ENCODE results near the gene ATPAF2. TPM values are rescaled to one million over a fixed set of nuclear protein-coding genes. Genes with fewer than 3 reads are reported as not detected.

Gene ATPAF2
- total and polyA plus RNA-seq, 9 donors, result 5.5 to 34.5 (median 15.5) TPM

- Histone ChIP-seq H3K9me3 (no peaks in the 10 kb centered on the region), H3K36me3 (no peaks in the 10 kb centered on the region), H3K27ac (no peak overlapping the region), H3K27me3 (no peaks in the 10 kb centered on the region), H3K4me3 (no peak overlapping the region), H3K4me1 (ENCODE audit: insufficient read depth) (no peaks in the 10 kb centered on the region)
- intact Hi-C loops (cut with DNase I), result loop anchor here in 1 of 4 donors (10.0 kb wide), 1 partner anchor 144 kb away; no protein-coding TSS in a partner anchor
- no peak for DNase-seq
- WGBS, 3 donors, result 89 to 90% (median 89%) methylated on average over 8 of the region's 8 CpGs
- TF ChIP-seq, protein P1, sequence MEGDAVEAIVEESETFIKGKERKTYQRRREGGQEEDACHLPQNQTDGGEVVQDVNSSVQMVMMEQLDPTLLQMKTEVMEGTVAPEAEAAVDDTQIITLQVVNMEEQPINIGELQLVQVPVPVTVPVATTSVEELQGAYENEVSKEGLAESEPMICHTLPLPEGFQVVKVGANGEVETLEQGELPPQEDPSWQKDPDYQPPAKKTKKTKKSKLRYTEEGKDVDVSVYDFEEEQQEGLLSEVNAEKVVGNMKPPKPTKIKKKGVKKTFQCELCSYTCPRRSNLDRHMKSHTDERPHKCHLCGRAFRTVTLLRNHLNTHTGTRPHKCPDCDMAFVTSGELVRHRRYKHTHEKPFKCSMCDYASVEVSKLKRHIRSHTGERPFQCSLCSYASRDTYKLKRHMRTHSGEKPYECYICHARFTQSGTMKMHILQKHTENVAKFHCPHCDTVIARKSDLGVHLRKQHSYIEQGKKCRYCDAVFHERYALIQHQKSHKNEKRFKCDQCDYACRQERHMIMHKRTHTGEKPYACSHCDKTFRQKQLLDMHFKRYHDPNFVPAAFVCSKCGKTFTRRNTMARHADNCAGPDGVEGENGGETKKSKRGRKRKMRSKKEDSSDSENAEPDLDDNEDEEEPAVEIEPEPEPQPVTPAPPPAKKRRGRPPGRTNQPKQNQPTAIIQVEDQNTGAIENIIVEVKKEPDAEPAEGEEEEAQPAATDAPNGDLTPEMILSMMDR (IDR thresholded peaks at IDR 0.05), result no peak
- TF ChIP-seq EP300 (IDR thresholded peaks at IDR 0.05) (no peak), POLR2A (IDR thresholded peaks at IDR 0.05) (no peak)
Observed at GRCh38 chr17:18028952-18029540, 9.9 kb downstream of the ATPAF2 start.

GRCh38 chr17:18028114-18028951 lies 10.6 kb downstream of the ATPAF2 start:
- intact Hi-C loops (cut with DNase I), result loop anchor here in 1 of 4 donors (10.0 kb wide), 1 partner anchor 144 kb away; no protein-coding TSS in a partner anchor
- no peak overlapping the region for H3K4me3 ChIP-seq

GRCh38 chr17:18027280-18027679 lies 11.7 kb downstream of the ATPAF2 start:
- H3K4me3 ChIP-seq, result no peak overlapping the region
- no peak for DNase-seq
- no peak overlapping the region for H3K27ac ChIP-seq
- H3K36me3 ChIP-seq, result no peaks in the 10 kb centered on the region
- WGBS, 3 donors, result 80 to 90% (median 81%) methylated on average over 6 of the region's 6 CpGs
- intact Hi-C loops (cut with DNase I), result loop anchor here in 1 of 4 donors (10.0 kb wide), 1 partner anchor 142 kb away; no protein-coding TSS in a partner anchor
- H3K9me3 ChIP-seq, result no peaks in the 10 kb centered on the region
- no peaks in the 10 kb centered on the region for H3K27me3 ChIP-seq
- H3K4me1 ChIP-seq (ENCODE audit: insufficient read depth), result no peaks in the 10 kb centered on the region
- TF ChIP-seq POLR2A (IDR thresholded peaks at IDR 0.05) (no peak), EP300 (IDR thresholded peaks at IDR 0.05) (no peak)
- TF ChIP-seq, protein P1 (IDR thresholded peaks at IDR 0.05), result no peak

More at GRCh38 chr17:18028114-18028951, 10.6 kb downstream of the ATPAF2 start:
- Histone ChIP-seq H3K27ac (no peak overlapping the region), H3K36me3 (no peaks in the 10 kb centered on the region), H3K27me3 (no peaks in the 10 kb centered on the region), H3K4me1 (ENCODE audit: insufficient read depth) (no peaks in the 10 kb centered on the region), H3K9me3 (no peaks in the 10 kb centered on the region)
- DNase-seq, result no peak
- no peak for TF ChIP-seq EP300 (IDR thresholded peaks at IDR 0.05)
- TF ChIP-seq, protein P1 (IDR thresholded peaks at IDR 0.05), result no peak
- no peak for TF ChIP-seq POLR2A (IDR thresholded peaks at IDR 0.05)
- WGBS, 3 donors, result 79 to 82% (median 80%) methylated on average over 11 of the region's 11 CpGs

- H3K36me3 ChIP-seq, result no peaks in the 10 kb centered on the region
- no peaks in the 10 kb centered on the region for H3K9me3 ChIP-seq
- no peak overlapping the region for H3K4me3 ChIP-seq
- TF ChIP-seq, protein P1 (IDR thresholded peaks at IDR 0.05), result no peak
- TF ChIP-seq POLR2A (IDR thresholded peaks at IDR 0.05) (no peak), EP300 (IDR thresholded peaks at IDR 0.05) (no peak)
- WGBS, 3 donors, result 74 to 83% (median 82%) methylated on average over 11 of the region's 11 CpGs
- H3K4me1 ChIP-seq (ENCODE audit: insufficient read depth), result no peaks in the 10 kb centered on the region
- DNase-seq, result no peak
- H3K27ac ChIP-seq, result no peak overlapping the region
- H3K27me3 ChIP-seq, result no peaks in the 10 kb centered on the region
- intact Hi-C loops (cut with DNase I), result loop anchor here in 1 of 4 donors (10.0 kb wide), 1 partner anchor 141 kb away; no protein-coding TSS in a partner anchor
Observed at GRCh38 chr17:18025945-18026776, 12.8 kb downstream of the ATPAF2 start.
